Thoracic aorta (tissue), 2 donors: Measurements from ENCODE around the gene GSTCD. TPM values are rescaled to one million over a fixed set of nuclear protein-coding genes. Genes with fewer than 3 reads are reported as not detected.

Experiments used
- ATAC-seq: fragments of 150-250 bp; one replicate; pipeline ENCODE4 v1.8.0; 2017; ENCODE audit warnings: low read depth; ENCODE audit not compliant: insufficient number of reproducible peaks, low FRiP score
- DNase-seq: peaks from one replicate; pipeline ENCODE4 v3.0.0-alpha.2; 2020; ENCODE audit warnings: low spot score
- H3K27ac ChIP-seq, 2 donors: fragments of 200-600 bp; sonication (generic); 1 replicate in 1 of 2; 2 replicates in 1 of 2; pipeline ENCODE4 v1.5.1; 2016; ENCODE audit warnings: mild to moderate bottlenecking in 2 of 2, moderate library complexity in 2 of 2
- H3K27me3 ChIP-seq: fragments of 200-600 bp; sonication (generic); replicated peaks from 2 replicates; pipeline ENCODE4 v1.6.0; 2016; ENCODE audit warnings: mild to moderate bottlenecking; ENCODE audit not compliant: insufficient read depth
- H3K36me3 ChIP-seq: fragments of 200-600 bp; sonication (generic); one replicate; pipeline ENCODE4 v1.5.1; 2016
- H3K4me1 ChIP-seq, 2 donors: fragments of 200-600 bp; sonication (generic); 1 replicate in 1 of 2; 2 replicates in 1 of 2; pipeline versions ENCODE4 v1.5.1 to v1.6.0; 2016; ENCODE audit warnings: low read depth in 2 of 2, mild to moderate bottlenecking in 1 of 2; ENCODE audit not compliant: control insufficient read depth in 1 of 2
- H3K4me3 ChIP-seq: fragments of 200-600 bp; sonication (generic); 2 replicates; pipeline ENCODE4 v1.5.1; 2016; ENCODE audit warnings: mild to moderate bottlenecking
- H3K9me3 ChIP-seq: fragments of 200-600 bp; sonication (generic); 2 replicates; pipeline ENCODE4 v1.5.1; 2016
- CTCF ChIP-seq: fragments of 200-600 bp; sonication (generic); IDR thresholded peaks from one replicate; pipeline ENCODE4 v1.5.1; 2019; ENCODE audit warnings: antibody characterized with exemption
- total RNA-seq, 2 donors: library from RNA; depleted of rRNA; stranded (reverse); fragments of >200 nt; gene quantifications; one replicate each; pipeline versions ENCODE4 v1.1.0 to v1.2.3, GENCODE V29; 2016

Gene GSTCD
- total RNA-seq, 2 donors from 2014 or later, result 6.6 to 6.9 TPM

GRCh38 chr4:105666693-105667092, 41.9 kb upstream of the GSTCD start:
- Histone ChIP-seq H3K27ac (no peak overlapping the region), H3K9me3 (no peaks in the 10 kb centered on the region), H3K36me3 (no peaks in the 10 kb centered on the region), H3K4me3 (no peak overlapping the region), H3K27me3 (no peaks in the 10 kb centered on the region), H3K4me1 (no peaks in the 10 kb centered on the region)
- TF ChIP-seq CTCF, result no peak
- ATAC-seq, result no peak
- no peak for DNase-seq

DNA sequence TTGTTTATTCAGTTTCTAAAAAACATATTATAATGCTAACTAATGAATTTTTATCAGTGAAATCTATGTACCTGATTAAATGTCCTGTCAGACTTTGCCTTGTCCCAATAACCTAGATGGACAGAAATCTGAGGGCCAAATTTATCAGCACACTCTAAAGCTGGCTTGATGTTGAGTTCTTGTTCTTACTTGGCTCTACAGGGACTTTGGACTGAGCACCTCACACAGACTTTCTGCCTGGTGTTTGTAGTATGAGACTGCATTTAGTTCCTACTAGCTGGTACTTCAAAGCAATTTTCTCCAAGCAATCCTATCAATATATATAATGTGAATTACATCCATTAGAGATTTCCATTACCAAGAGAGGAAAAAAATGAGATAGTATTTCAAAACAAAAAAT, 37.9 kb upstream of the GSTCD start:
- Histone ChIP-seq H3K4me3 (no peak overlapping the region), H3K27ac (no peak overlapping the region), H3K4me1 (no peaks in the 10 kb centered on the region), H3K36me3 (no peaks in the 10 kb centered on the region), H3K9me3 (no peaks in the 10 kb centered on the region), H3K27me3 (no peaks in the 10 kb centered on the region)
- TF ChIP-seq CTCF, result no peak
- ATAC-seq, result no peak
- DNase-seq, result no peak

DNA sequence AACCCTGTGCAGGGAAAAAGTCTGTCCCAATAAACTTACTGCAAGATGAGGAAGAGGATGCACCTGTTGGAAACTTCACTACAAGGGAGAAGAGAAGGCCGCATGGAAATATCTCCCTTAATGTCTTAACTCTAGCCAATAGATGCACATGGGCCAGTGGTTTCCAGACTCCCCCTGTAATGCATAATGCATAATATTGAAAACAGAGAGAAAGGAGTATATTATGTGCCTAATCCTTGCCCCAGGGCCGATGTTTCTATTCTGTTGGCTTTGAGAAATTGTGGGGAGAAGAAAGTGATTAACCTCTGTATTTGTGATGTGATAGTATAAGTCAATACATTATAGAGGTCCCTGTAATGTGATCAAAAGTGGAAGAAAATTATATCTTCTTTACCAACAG, 37.3 kb upstream of the GSTCD start:
- Histone ChIP-seq H3K27me3 (no peaks in the 10 kb centered on the region), H3K27ac (no peak overlapping the region), H3K36me3 (no peaks in the 10 kb centered on the region), H3K9me3 (no peaks in the 10 kb centered on the region), H3K4me3 (no peak overlapping the region), H3K4me1 (no peaks in the 10 kb centered on the region)
- DNase-seq (no peak), ATAC-seq (no peak)
- TF ChIP-seq CTCF, result no peak

- ATAC-seq, result no peak
- Histone ChIP-seq H3K9me3 (no peaks in the 10 kb centered on the region), H3K36me3 (no peaks in the 10 kb centered on the region), H3K4me1 (no peaks in the 10 kb centered on the region), H3K27ac (no peak overlapping the region), H3K27me3 (no peaks in the 10 kb centered on the region), H3K4me3 (no peak overlapping the region)
- no peak for DNase-seq
- no peak for TF ChIP-seq CTCF
Observed at GRCh38 chr4:105674011-105674410, 34.6 kb upstream of the GSTCD start.

- Histone ChIP-seq H3K36me3 (peaks cover 5% of the 10 kb centered on the region), H3K27me3 (no peaks in the 10 kb centered on the region), H3K9me3 (no peaks in the 10 kb centered on the region), H3K27ac (no peak overlapping the region), H3K4me3 (no peak overlapping the region), H3K4me1 (no peaks in the 10 kb centered on the region)
- no peak for ATAC-seq
- TF ChIP-seq CTCF, result no peak
- no peak for DNase-seq
Observed at GRCh38 chr4:105677709-105678108, 30.9 kb upstream of the GSTCD start.
